Peyer's patch (tissue), 4 donors: Measurements from ENCODE around the gene TDRD6.

Experiments
- CTCF ChIP-seq, 6 experiments: fragments of 450-650 bp in 4 of 6; fragments of 200-600 bp in 2 of 6; sonication (generic) in 1 of 6; IDR thresholded peaks; one replicate each; pipeline ENCODE4 v1.5.1; 2017 to 2019; ENCODE audit warnings: antibody characterized with exemption in 6 of 6, mild to moderate bottlenecking in 3 of 6, moderate library complexity in 1 of 6
- POLR2A ChIP-seq, 2 donors: fragments of 450-650 bp; IDR thresholded peaks; one replicate each; pipeline ENCODE4 v1.5.1; 2017; ENCODE audit warnings: antibody characterized with exemption in 2 of 2, mild to moderate bottlenecking in 2 of 2, moderate library complexity in 2 of 2

- TF ChIP-seq CTCF (IDR thresholded peaks at IDR 0.05) (no peak), POLR2A (IDR thresholded peaks at IDR 0.05) (no peak)
Measured at GRCh38 chr6:46735720-46736031, 48.0 kb downstream of the TDRD6 start.
